Immature natural killer cell (primary cell): Measurements from ENCODE around the gene NPNT. TPM values are rescaled to one million over a fixed set of nuclear protein-coding genes. Genes with fewer than 3 reads are reported as not detected.

Source experiments
- DNase-seq, 3 donors: peaks; one replicate each; pipeline ENCODE4 v3.0.0; 2022; ENCODE audit warnings: mixed read lengths in 1 of 3
- H3K27ac Mint-ChIP-seq, 6 donors: one replicate each; pipeline ENCODE4 v1.8.0; 2020; ENCODE audit warnings: mixed read lengths in 6 of 6, mild to moderate bottlenecking in 5 of 6, inconsistent platforms in 4 of 6, moderate library complexity in 3 of 6
- H3K27me3 Mint-ChIP-seq, 3 donors: one replicate each; pipeline ENCODE4 v1.8.0; 2020 to 2021; ENCODE audit warnings: low read depth in 3 of 3, mild to moderate bottlenecking in 3 of 3, mixed read lengths in 3 of 3, moderate library complexity in 3 of 3, inconsistent platforms in 1 of 3
- H3K36me3 Mint-ChIP-seq, 3 donors: one replicate each; pipeline ENCODE4 v1.8.0; 2020; ENCODE audit warnings: mixed read lengths in 3 of 3, inconsistent platforms in 2 of 3, mild to moderate bottlenecking in 2 of 3
- H3K4me1 Mint-ChIP-seq, 2 donors: one replicate each; pipeline ENCODE4 v1.8.0; 2020; ENCODE audit warnings: inconsistent platforms in 2 of 2, mild to moderate bottlenecking in 2 of 2, mixed read lengths in 2 of 2, moderate library complexity in 1 of 2
- H3K4me3 Mint-ChIP-seq, 5 donors: one replicate each; pipeline ENCODE4 v1.8.0; 2020; ENCODE audit warnings: mild to moderate bottlenecking in 5 of 5, mixed read lengths in 5 of 5, inconsistent platforms in 3 of 5, moderate library complexity in 3 of 5
- H3K9me3 Mint-ChIP-seq, 6 donors: one replicate each; pipeline ENCODE4 v1.8.0; 2020; ENCODE audit warnings: mild to moderate bottlenecking in 6 of 6, mixed read lengths in 6 of 6, inconsistent platforms in 4 of 6, moderate library complexity in 3 of 6
- polyA plus RNA-seq, 3 donors: library from polyadenylated mRNA; unstranded; fragments of 300-500 nt; fragmentation: Illumina TruSeq; gene quantifications; one replicate each; pipeline ENCODE4 v1.2.3, GENCODE V29; 2021

The NPNT gene
- polyA plus RNA-seq, 3 donors from 2014 or later, result not detected

DNA sequence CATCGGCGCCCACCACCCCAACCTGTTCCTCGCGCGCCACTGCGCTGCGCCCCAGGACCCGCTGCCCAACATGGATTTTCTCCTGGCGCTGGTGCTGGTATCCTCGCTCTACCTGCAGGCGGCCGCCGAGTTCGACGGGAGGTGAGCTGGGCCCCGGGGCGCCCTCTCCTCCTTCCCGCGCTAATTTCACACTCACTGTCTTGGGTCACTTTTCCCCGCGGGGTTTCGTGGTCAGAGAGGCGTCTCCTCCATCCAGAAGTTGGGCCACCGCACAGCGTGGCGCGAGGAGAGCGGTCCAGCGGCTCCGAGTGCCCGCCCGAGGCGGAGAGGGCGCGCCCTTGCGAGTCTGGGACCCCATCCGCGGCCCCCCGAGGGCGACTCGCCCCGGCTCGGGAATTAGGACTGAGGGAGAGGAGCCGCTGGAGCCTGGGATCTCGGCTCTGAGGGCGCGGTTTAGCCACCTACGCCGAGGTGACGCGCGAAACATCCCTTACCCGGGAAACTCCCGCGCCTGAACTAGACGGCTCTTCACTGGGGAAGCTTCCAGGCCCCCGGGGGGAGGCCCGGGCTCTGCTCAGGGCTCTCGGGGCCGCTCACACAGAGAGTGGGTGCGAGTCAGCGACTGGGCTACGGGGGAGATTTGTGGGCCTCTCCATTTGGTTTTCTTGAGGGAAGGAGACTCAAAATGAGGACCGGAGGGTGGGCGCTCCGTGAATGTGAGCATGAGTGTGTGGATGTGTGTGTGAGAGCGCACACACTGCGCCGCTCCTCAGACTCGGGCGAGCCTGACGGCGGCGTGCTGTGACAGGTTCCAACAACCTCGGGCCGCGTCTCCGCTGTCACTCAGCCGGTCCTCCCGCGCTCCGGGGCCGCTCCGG lies 551 bp downstream of the NPNT start:
- no peak for DNase-seq
- H3K4me1 Mint-ChIP-seq, result no peaks in the 10 kb centered on the region
- no peak overlapping the region for H3K4me3 Mint-ChIP-seq
- peaks cover 0 to 7% (median 0%) of the 10 kb centered on the region in 3 donors for H3K36me3 Mint-ChIP-seq
- peaks cover 9 to 22% (median 14%) of the 10 kb centered on the region in 3 donors for H3K27me3 Mint-ChIP-seq
- no peak overlapping the region for H3K27ac Mint-ChIP-seq
- H3K9me3 Mint-ChIP-seq, result peaks cover 0 to 18% (median 10%) of the 10 kb centered on the region in 6 donors

DNA sequence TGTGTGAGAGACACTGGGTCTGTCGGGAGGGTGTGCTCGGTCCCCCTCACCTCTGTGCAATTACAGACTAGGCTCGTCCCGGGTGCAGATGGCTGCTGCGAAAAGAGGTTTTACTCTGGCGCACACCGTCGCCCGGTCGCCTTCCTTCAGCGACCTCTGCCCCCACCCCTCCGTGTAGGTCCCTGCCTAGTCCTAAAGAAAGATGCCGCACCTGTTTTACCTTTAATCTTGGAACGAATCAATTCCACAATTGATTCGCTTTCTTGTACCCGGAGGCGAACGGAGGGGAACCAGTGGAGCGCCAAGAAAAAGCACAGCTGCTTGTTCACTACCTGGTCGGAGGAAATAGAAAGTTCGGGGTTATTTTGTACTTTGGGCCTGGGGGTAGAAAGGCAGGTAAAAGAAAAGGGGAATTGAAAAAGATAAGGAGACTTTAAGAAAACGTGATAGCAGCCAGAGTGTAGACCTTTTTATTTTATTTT lies 1.2 kb downstream of the NPNT start:
- Mint-ChIP-seq H3K4me3 (no peak overlapping the region), H3K27ac (no peak overlapping the region), H3K36me3 (peaks cover 0 to 7% (median 0%) of the 10 kb centered on the region in 3 donors), H3K9me3 (peaks cover 0 to 18% (median 10%) of the 10 kb centered on the region in 6 donors), H3K4me1 (no peaks in the 10 kb centered on the region), H3K27me3 (peaks cover 10 to 22% (median 14%) of the 10 kb centered on the region in 3 donors)
- DNase-seq, result no peak

DNA sequence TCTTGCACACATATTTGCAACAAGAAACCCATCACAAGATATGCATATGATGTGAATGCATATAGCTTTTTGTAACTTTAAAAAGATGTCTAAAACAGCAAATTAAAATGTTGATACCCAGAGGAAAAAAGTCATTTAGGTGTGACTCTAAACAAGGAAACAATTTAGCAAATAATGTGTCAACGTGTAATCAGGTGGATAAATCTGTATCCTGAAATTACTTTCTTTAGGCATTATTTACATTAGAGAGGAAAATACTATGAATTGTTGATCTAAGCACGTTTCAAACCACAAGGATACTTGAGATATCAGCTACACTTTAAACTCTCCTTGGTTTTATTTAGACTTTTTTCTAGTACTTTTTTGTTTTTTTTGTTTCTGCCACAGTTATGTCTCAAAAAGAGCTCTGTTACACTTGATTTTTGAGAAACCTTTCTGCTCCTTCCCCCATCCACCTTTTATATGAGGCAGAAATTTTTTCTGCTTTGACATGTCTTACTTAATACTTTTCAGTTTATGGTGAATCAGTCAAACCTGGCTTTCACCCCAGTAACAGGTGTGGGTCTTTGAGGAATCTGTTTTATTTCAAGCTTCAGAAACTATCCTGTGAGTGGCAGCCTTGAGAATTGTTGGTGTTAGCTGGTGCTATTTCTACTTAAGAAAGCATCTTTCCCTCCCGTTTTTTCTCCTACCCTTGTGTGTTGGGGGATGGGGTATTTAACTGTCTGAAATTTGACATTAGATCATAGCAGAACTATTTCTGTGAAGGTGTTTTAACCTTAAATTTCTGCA lies 1.9 kb downstream of the NPNT start:
- Mint-ChIP-seq H3K27ac (no peak overlapping the region), H3K4me1 (no peaks in the 10 kb centered on the region), H3K9me3 (peaks cover 0 to 15% (median 10%) of the 10 kb centered on the region in 6 donors), H3K4me3 (no peak overlapping the region), H3K36me3 (peaks cover 0 to 7% (median 0%) of the 10 kb centered on the region in 3 donors), H3K27me3 (peaks cover 10 to 22% (median 14%) of the 10 kb centered on the region in 3 donors)
- DNase-seq, result no peak

DNA sequence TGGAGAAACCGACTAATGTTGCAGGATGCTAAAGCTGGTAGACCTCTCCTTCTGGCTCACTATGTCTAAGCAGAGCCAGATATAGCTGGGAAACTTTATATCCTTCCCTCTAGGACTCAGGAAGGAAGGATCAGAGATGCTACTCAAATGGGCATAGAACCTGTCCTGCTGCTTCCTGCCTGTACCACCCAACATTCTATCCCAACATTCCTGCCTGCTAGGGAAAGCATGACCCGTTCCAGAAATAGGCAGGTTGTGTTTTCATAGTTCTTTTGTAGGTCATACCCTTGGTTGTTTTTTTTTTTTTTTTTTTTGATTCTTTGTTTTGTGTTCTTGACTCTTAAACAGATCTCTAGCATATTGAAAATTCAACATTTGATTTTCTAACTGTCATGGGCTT lies 5.3 kb downstream of the NPNT start:
- H3K4me1 Mint-ChIP-seq, result no peaks in the 10 kb centered on the region
- H3K27me3 Mint-ChIP-seq, result peaks cover 8 to 11% (median 10%) of the 10 kb centered on the region in 3 donors
- peaks cover 0 to 7% (median 3%) of the 10 kb centered on the region in 6 donors for H3K9me3 Mint-ChIP-seq
- no peak overlapping the region for H3K27ac Mint-ChIP-seq
- DNase-seq, result no peak
- no peaks in the 10 kb centered on the region for H3K36me3 Mint-ChIP-seq
- no peak overlapping the region for H3K4me3 Mint-ChIP-seq

DNA sequence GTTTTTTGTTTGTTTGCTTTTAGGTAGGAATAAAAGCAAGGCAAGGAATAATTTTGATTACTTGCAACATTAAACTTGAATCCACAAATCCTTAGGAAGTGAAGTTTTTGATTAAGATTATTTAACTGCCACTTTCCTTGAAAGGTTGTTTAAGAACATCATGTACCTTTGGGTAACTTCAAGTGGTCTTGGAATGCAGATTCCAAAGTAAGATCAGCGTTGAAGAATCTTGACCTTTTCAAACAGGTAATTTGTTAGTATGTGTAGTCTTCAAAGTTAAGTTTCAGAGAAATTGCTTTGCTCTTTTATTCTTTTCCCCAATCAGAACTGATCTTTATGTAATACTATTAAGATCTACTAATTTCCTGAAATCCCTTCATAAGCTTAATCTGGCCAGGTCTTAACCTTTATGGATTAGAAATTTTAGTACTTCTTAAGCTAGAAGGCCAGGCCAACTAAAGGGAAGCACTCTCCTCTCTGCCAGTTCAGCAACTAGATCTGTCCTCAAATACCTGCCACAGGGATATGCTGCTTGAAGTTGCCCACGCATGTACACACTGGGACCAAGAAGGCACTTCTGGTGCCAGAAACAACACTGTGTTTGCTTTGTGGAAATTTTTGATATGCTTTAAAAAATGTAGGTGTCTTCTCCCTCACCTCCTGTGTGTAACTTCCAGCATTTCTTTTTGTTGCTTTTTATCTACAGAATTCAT lies 7.4 kb downstream of the NPNT start:
- Mint-ChIP-seq H3K4me1 (no peaks in the 10 kb centered on the region), H3K27me3 (peaks cover 2 to 6% (median 6%) of the 10 kb centered on the region in 3 donors), H3K27ac (no peak overlapping the region), H3K9me3 (peaks cover 0 to 5% (median 0%) of the 10 kb centered on the region in 6 donors), H3K4me3 (no peak overlapping the region), H3K36me3 (no peaks in the 10 kb centered on the region)
- no peak for DNase-seq

DNA sequence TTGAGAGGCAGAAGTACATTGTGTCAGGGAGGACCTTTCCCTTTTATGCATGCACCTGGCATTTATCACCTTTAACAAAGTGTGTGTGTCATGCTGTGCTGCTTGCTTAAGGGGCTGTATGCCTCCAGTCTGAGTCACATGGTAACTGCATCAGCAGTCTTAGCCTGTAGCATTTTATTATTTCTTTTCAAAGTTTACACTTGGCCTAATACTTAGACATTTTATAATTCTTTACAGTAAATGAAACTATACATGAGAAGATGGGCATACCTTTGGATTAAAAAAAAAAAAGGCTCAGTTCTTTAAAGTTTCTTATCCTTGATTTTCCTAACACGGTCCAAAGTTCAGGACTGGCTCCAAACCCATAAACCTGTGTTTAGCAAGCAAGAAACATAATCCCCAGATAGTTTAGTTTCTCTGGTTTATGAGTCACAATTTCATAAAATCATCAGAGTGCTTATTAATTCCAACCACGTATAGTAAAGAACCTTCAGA lies 14.6 kb downstream of the NPNT start:
- DNase-seq, result no peak
- no peak overlapping the region for H3K4me3 Mint-ChIP-seq
- H3K36me3 Mint-ChIP-seq, result no peaks in the 10 kb centered on the region
- H3K27me3 Mint-ChIP-seq, result peaks cover 3 to 5% (median 4%) of the 10 kb centered on the region in 3 donors
- no peaks in the 10 kb centered on the region for H3K4me1 Mint-ChIP-seq
- no peak overlapping the region for H3K27ac Mint-ChIP-seq
- peaks cover 0 to 3% (median 0%) of the 10 kb centered on the region in 6 donors for H3K9me3 Mint-ChIP-seq

DNA sequence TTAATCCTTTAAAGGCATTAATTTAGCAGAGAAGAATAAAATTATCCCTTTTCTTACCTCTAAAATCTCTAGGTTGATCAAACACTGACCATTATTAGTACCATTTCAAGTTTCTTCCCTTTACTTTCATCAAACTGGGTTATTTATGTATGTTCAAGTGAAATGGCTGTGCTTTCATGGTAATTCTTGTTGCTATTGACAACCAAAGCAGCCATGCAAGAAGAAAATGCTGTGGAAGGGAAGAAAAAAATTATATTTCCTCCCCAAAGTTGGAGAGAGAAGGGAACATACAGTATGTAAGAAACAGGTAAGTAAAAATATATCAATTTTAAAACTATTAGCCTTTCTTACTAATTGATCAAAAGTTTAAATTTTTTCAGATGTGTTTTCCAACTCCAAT lies 16.2 kb downstream of the NPNT start:
- peaks cover 0 to 1% (median 0%) of the 10 kb centered on the region in 6 donors for H3K9me3 Mint-ChIP-seq
- no peak overlapping the region for H3K4me3 Mint-ChIP-seq
- no peaks in the 10 kb centered on the region for H3K36me3 Mint-ChIP-seq
- H3K4me1 Mint-ChIP-seq, result no peaks in the 10 kb centered on the region
- DNase-seq, result no peak
- peaks cover 0 to 5% (median 5%) of the 10 kb centered on the region in 3 donors for H3K27me3 Mint-ChIP-seq
- H3K27ac Mint-ChIP-seq, result no peak overlapping the region

DNA sequence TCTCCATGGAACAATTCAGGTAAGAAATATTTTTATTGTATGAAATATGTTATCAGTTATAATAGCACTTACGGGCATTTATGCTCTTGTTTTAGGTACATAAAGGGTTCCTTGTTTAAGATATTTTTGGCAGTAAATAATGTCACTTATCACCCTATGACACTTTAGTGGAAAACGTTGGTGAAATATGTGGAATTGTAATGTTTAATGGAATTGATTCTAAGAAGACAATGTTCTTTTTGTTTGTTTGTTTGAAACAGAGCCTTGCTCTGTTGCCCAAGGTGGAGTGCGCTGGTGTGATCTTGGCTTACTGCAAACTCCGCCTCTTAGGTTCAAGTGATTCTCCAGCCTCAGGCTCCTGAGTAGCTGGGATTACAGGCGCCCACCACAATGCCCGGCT lies 17.4 kb downstream of the NPNT start:
- DNase-seq, result no peak
- Mint-ChIP-seq H3K9me3 (peaks cover 0 to 1% (median 0%) of the 10 kb centered on the region in 6 donors), H3K4me1 (no peaks in the 10 kb centered on the region), H3K4me3 (no peak overlapping the region), H3K27me3 (peaks cover 0 to 7% (median 5%) of the 10 kb centered on the region in 3 donors), H3K36me3 (no peaks in the 10 kb centered on the region), H3K27ac (no peak overlapping the region)

DNA sequence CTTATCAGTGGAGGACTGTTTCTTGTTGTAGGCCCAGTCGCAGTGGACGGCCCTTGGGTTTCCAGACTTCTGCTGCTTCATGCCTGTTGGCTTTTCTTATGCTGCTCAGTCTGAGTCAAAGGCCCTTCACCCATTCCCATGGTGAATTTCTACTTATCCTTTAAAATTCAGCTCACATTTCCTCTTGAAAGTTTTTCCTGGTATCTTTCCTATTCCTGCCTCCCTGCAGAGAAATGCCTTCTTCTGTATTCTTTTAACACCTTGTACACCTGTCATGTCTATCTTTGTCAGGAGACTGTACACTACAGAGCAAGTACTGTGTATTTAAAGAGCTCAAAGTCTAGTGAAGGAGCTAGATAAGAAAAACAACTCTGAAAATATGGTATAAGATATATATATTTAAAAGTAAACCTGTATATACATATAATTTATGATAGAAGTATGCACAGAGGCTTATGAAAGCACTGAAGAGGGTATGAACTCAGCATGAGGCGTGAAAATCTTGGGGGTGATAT lies 22.0 kb downstream of the NPNT start:
- no peak overlapping the region for H3K4me3 Mint-ChIP-seq
- H3K27me3 Mint-ChIP-seq, result peaks cover 2 to 5% (median 2%) of the 10 kb centered on the region in 3 donors
- no peak for DNase-seq
- H3K36me3 Mint-ChIP-seq, result no peaks in the 10 kb centered on the region
- H3K27ac Mint-ChIP-seq, result no peak overlapping the region
- no peaks in the 10 kb centered on the region for H3K4me1 Mint-ChIP-seq
- peaks cover 0 to 1% (median 0%) of the 10 kb centered on the region in 6 donors for H3K9me3 Mint-ChIP-seq

DNA sequence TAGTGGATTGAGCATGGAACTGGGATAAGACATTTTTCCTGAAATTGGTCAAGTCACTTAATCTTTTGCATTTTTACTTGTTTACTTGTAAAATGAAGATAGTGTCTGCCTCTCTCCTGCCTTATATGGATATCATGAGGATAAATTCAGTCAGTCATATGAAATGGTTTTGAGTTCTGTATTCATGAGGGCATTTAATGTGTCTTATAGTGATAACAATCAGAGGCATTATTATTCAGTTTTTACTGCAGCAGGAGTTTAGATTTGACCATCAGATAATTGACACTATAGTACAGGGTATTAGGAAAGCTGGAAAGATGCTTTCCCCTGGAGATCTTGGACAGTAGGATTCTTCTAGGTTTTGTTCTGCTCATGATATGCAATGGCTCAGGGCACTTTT lies 26.0 kb downstream of the NPNT start:
- Mint-ChIP-seq H3K4me1 (no peaks in the 10 kb centered on the region), H3K4me3 (no peak overlapping the region), H3K36me3 (no peaks in the 10 kb centered on the region), H3K27me3 (peaks cover 0 to 5% (median 2%) of the 10 kb centered on the region in 3 donors), H3K9me3 (peaks cover 0 to 5% (median 0%) of the 10 kb centered on the region in 6 donors), H3K27ac (no peak overlapping the region)
- no peak for DNase-seq

DNA sequence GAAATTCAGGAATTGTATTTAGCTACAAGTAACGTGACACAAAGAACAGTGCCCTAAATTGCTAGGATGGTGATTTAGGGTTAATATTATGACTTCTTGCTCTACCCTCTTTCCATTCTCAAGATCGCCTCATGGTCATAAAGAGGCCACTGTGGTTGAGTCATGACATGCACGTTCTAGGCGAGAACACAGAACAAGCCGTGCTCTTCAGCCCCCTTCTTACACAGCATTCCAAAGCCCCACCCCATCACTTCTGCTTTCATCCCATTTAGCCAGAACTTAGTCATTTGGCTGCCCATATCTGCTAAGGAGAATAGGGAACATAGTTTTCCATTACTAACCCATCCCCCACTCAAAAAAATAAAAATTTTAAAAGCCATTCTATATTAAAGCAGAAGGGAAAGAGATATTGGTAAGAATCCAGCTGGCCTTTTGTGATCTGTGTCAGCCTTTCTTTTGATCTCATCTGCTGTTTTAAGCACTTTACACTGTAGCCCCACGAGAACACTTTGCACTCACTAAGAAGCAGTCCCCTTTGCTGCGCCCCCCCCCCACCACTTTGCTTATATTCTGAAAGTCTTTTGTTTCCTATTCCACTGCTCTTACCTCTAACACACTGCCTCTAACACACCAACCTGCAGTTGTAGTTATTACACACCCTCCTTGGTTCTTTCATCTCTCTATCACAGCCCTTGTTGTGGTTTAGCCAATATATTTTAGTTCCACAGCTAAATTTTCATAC lies 28.4 kb downstream of the NPNT start:
- no peak overlapping the region for H3K4me3 Mint-ChIP-seq
- no peak overlapping the region for H3K27ac Mint-ChIP-seq
- H3K27me3 Mint-ChIP-seq, result peaks cover 0 to 2% (median 2%) of the 10 kb centered on the region in 3 donors
- H3K9me3 Mint-ChIP-seq, result peaks cover 0 to 5% (median 0%) of the 10 kb centered on the region in 6 donors
- no peaks in the 10 kb centered on the region for H3K4me1 Mint-ChIP-seq
- DNase-seq, result no peak
- H3K36me3 Mint-ChIP-seq, result no peaks in the 10 kb centered on the region

DNA sequence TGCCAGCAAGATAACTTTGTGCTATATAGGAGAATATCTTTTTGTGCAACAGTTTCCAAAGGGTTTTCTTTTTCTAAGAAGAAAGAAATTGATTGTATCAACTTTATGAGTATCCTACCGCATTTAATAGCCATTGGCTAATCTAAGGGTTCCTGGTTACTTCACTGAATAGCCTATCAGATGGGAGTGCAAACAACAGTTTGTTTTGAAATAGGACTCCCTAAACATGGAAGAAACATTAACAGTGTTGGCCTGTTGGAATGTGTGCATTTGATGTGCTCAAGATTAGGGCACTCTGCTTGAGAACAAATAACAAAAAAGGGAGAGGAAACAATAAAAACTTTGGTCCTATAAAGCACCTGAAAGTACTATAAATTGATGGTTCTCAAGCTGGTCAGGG lies 29.1 kb downstream of the NPNT start:
- no peak overlapping the region for H3K27ac Mint-ChIP-seq
- DNase-seq, result no peak
- no peaks in the 10 kb centered on the region for H3K36me3 Mint-ChIP-seq
- H3K9me3 Mint-ChIP-seq, result peaks cover 0 to 9% (median 0%) of the 10 kb centered on the region in 6 donors
- H3K4me3 Mint-ChIP-seq, result no peak overlapping the region
- peaks cover 0 to 2% (median 0%) of the 10 kb centered on the region in 3 donors for H3K27me3 Mint-ChIP-seq
- H3K4me1 Mint-ChIP-seq, result no peaks in the 10 kb centered on the region
